Activated CD4-positive, CD25-positive, alpha-beta regulatory T cell treated with anti-CD3 and anti-CD28 coated beads, Interleukin-2, amount 50 U/mL, for 16 hours (primary cell): ENCODE measurements around the gene NUMBL.

Experiments used
- DNase-seq: peaks from one replicate; pipeline ENCODE4 v3.0.0-alpha.2; 2020; ENCODE audit warnings: low read depth, low spot score

NUMBL gene

GRCh38 chr19:40690693-40691420, 406 bp upstream of the NUMBL start:
- DNase-seq = peak; percentile 72

GRCh38 chr19:40689339-40690049, 957 bp downstream of the NUMBL start:
- no peak for DNase-seq

- DNase-seq = no peak
Observed at GRCh38 chr19:40688987-40689338, 1.5 kb downstream of the NUMBL start.

GRCh38 chr19:40688309-40688708, 2.1 kb downstream of the NUMBL start:
- DNase-seq = no peak

- no peak for DNase-seq
Observed at GRCh38 chr19:40687525-40688016, 2.9 kb downstream of the NUMBL start.

- no peak for DNase-seq
Observed at GRCh38 chr19:40686882-40687524, 3.4 kb downstream of the NUMBL start.

GRCh38 chr19:40685563-40685962, 4.9 kb downstream of the NUMBL start:
- DNase-seq = no peak

GRCh38 chr19:40685016-40685526, 5.4 kb downstream of the NUMBL start:
- DNase-seq = no peak

GRCh38 chr19:40684280-40684679, 6.2 kb downstream of the NUMBL start:
- no peak for DNase-seq

- DNase-seq = no peak
Observed at GRCh38 chr19:40683437-40683836, 7.0 kb downstream of the NUMBL start.

- DNase-seq = no peak
Observed at GRCh38 chr19:40682431-40682964, 8.0 kb downstream of the NUMBL start.

GRCh38 chr19:40681039-40681438, 9.4 kb downstream of the NUMBL start:
- DNase-seq = no peak

- no peak for DNase-seq
Observed at GRCh38 chr19:40677156-40677555, 13.3 kb downstream of the NUMBL start.

GRCh38 chr19:40674291-40674690, 16.2 kb downstream of the NUMBL start:
- no peak for DNase-seq

- no peak for DNase-seq
Observed at GRCh38 chr19:40673397-40673796, 17.1 kb downstream of the NUMBL start.

GRCh38 chr19:40672573-40673299, 17.7 kb downstream of the NUMBL start:
- no peak for DNase-seq

GRCh38 chr19:40672038-40672437, 18.4 kb downstream of the NUMBL start:
- no peak for DNase-seq

GRCh38 chr19:40671404-40671803, 19.0 kb downstream of the NUMBL start:
- no peak for DNase-seq

GRCh38 chr19:40668991-40669614, 21.3 kb downstream of the NUMBL start:
- no peak for DNase-seq

- no peak for DNase-seq
Observed at GRCh38 chr19:40667602-40668001, 22.8 kb downstream of the NUMBL start.

- DNase-seq = no peak
Observed at GRCh38 chr19:40666803-40667438, 23.5 kb downstream of the NUMBL start.
